Suppressor macrophage treated with lipopolysaccharide for 4 hours (primary cell): Measurements from ENCODE around the gene SH2D3C.

Experiments used
- DNase-seq: peaks from one replicate; pipeline ENCODE4 v3.0.0-alpha.2; 2020

The SH2D3C gene

GRCh38 chr9:127805620-127806019, 27.2 kb upstream of the SH2D3C start:
- peak; percentile 26 for DNase-seq

- DNase-seq, result peak; percentile 71
These were observed 25.3 kb upstream of the SH2D3C start for GRCh38 chr9:127803507-127804352.

- DNase-seq, result peak; percentile 92
These were observed 24.3 kb upstream of the SH2D3C start, which contains the start of gene FPGS for GRCh38 chr9:127802576-127803443. FPGS (plus strand) TSS chr9:127802882; CDS start chr9:127802925, 43 bp downstream.

GRCh38 chr9:127801955-127802575, 23.6 kb upstream of the SH2D3C start:
- DNase-seq, result peak; percentile 92

- DNase-seq, result no peak
These were observed 18.4 kb upstream of the SH2D3C start for GRCh38 chr9:127796852-127797370.

- DNase-seq, result no peak
These were observed 17.9 kb upstream of the SH2D3C start for GRCh38 chr9:127796225-127796813.

GRCh38 chr9:127794001-127794791, 15.7 kb upstream of the SH2D3C start:
- DNase-seq, result no peak

- no peak for DNase-seq
These were observed 14.7 kb upstream of the SH2D3C start for GRCh38 chr9:127793093-127793708.

- DNase-seq, result no peak
These were observed 14.1 kb upstream of the SH2D3C start for GRCh38 chr9:127792417-127793031.

- DNase-seq, result no peak
These were observed 12.6 kb upstream of the SH2D3C start for GRCh38 chr9:127791085-127791484.

- DNase-seq, result no peak
These were observed 11.8 kb upstream of the SH2D3C start for GRCh38 chr9:127790094-127790855.

GRCh38 chr9:127789179-127789578, 10.7 kb upstream of the SH2D3C start:
- DNase-seq, result no peak

- DNase-seq, result no peak
These were observed 10.0 kb upstream of the SH2D3C start for GRCh38 chr9:127788337-127789011.

GRCh38 chr9:127786773-127787104, 8.3 kb upstream of the SH2D3C start:
- no peak for DNase-seq

- DNase-seq, result peak; percentile 97
These were observed 7.7 kb upstream of the SH2D3C start, which contains the start of gene CDK9 for GRCh38 chr9:127785933-127786772. CDK9 (plus strand) TSS chr9:127786034; CDS start chr9:127786149, 115 bp downstream.

- DNase-seq, result peak; percentile 86
These were observed 6.8 kb upstream of the SH2D3C start for GRCh38 chr9:127785023-127785932.
